Endodermal cell (in vitro differentiated cells): ENCODE results near the gene TMEM119. TPM values are rescaled to one million over a fixed set of nuclear protein-coding genes. Genes with fewer than 3 reads are reported as not detected.

Experiments used
- DNase-seq: peaks from one replicate; pipeline ENCODE4 v3.0.0-alpha.2; 2017
- H3K27ac ChIP-seq: 2 replicates; pipeline ENCODE4 v1.5.1; 2013; ENCODE audit warnings: mild to moderate bottlenecking, low read depth, low read length, moderate library complexity
- H3K27me3 ChIP-seq: 2 replicates; pipeline ENCODE4 v1.6.1; 2013; ENCODE audit warnings: mild to moderate bottlenecking, low read length, moderate library complexity; ENCODE audit not compliant: insufficient read depth, control insufficient read depth, poor library complexity, severe bottlenecking
- H3K36me3 ChIP-seq: 2 replicates; pipeline ENCODE4 v1.7.0; 2013; ENCODE audit warnings: mild to moderate bottlenecking, low read length, moderate library complexity; ENCODE audit not compliant: control insufficient read depth, insufficient read depth
- H3K4me1 ChIP-seq: one replicate; pipeline ENCODE4 v1.7.0; 2013; ENCODE audit warnings: low read length; ENCODE audit not compliant: control insufficient read depth, insufficient read depth
- H3K4me3 ChIP-seq: 2 replicates; pipeline ENCODE4 v1.5.1; 2013; ENCODE audit warnings: mild to moderate bottlenecking, low read length, moderate library complexity
- H3K9ac ChIP-seq: 2 replicates; pipeline ENCODE4 v1.6.1; 2013; ENCODE audit warnings: mild to moderate bottlenecking, low read length, moderate library complexity; ENCODE audit not compliant: poor library complexity, severe bottlenecking; ENCODE audit errors: extremely low read depth
- H3K9me3 ChIP-seq: 2 replicates; pipeline ENCODE4 v1.6.1; 2013; ENCODE audit warnings: mild to moderate bottlenecking, low read length, moderate library complexity; ENCODE audit not compliant: control insufficient read depth
- H3K27ac Mint-ChIP-seq: 2 replicates; pipeline ENCODE4 v1.8.0; 2020; ENCODE audit warnings: mixed read lengths
- H3K27me3 Mint-ChIP-seq: 2 replicates; pipeline ENCODE4 v1.8.0; 2021; ENCODE audit warnings: mild to moderate bottlenecking, mixed read lengths; ENCODE audit not compliant: insufficient read depth
- H3K36me3 Mint-ChIP-seq: 2 replicates; pipeline ENCODE4 v1.8.0; 2020; ENCODE audit warnings: low read depth, mixed read lengths
- H3K4me1 Mint-ChIP-seq: 2 replicates; pipeline ENCODE4 v1.8.0; 2020; ENCODE audit warnings: mixed read lengths
- H3K4me3 Mint-ChIP-seq: 2 replicates; pipeline ENCODE4 v1.8.0; 2020; ENCODE audit warnings: mild to moderate bottlenecking, moderate library complexity, mixed read lengths
- H3K9me3 Mint-ChIP-seq: 2 replicates; pipeline ENCODE4 v1.8.0; 2020; ENCODE audit warnings: mild to moderate bottlenecking, mixed read lengths
- CTCF ChIP-seq: fragments of 200-600 bp; sonication (generic); conservative IDR thresholded peaks from 2 replicates; pipeline ENCODE4 v1.5.0; 2021; ENCODE audit warnings: antibody characterized with exemption, mild to moderate bottlenecking
- WGBS, 2 experiments: methylation state at CpG; one replicate each; pipeline versions ENCODE4 v1.1.5 to v1.1.7; 2013; ENCODE audit warnings: missing lambda C conversion rate in 2 of 2, mixed read lengths in 1 of 2; ENCODE audit not compliant: insufficient coverage in 1 of 2, insufficient read length in 1 of 2; 5-methylcytosine and 5-hydroxymethylcytosine counted together
- total RNA-seq, 2 donors: library from RNA; stranded (reverse); fragmentation: NEBNext Ultra II Directional in 1 of 2; extraction: Animal tissue kit (Norgen Biotek cat#: 25700) in 1 of 2; gene quantifications; 2 replicates in 1 of 2; 3 replicates in 1 of 2; pipeline ENCODE4 v1.2.1, GENCODE V29; 2021

TMEM119 gene
- total RNA-seq, 2 donors from 2014 or later: 0.11 to 0.15 TPM

GRCh38 chr12:108637222-108637971 lies 39.5 kb upstream of the TMEM119 start:
- H3K36me3 Mint-ChIP-seq: no peaks in the 10 kb centered on the region
- H3K4me1 Mint-ChIP-seq: peaks cover 16% of the 10 kb centered on the region
- H3K9me3 Mint-ChIP-seq: no peaks in the 10 kb centered on the region
- no peak for TF ChIP-seq CTCF
- Histone ChIP-seq H3K27ac (peak overlapping the region; percentile 99), H3K9ac (no peak overlapping the region), H3K4me3 (no peak overlapping the region), H3K36me3 (peaks cover 2% of the 10 kb centered on the region), H3K4me1 (peaks cover 12% of the 10 kb centered on the region), H3K9me3 (no peaks in the 10 kb centered on the region), H3K27me3 (no peaks in the 10 kb centered on the region)
- WGBS, 2 experiments: 75 to 93% methylated on average over 5 to 7 of the region's 7 CpGs
- H3K4me3 Mint-ChIP-seq: no peak overlapping the region
- no peaks in the 10 kb centered on the region for H3K27me3 Mint-ChIP-seq
- peak; percentile 61 for DNase-seq
- H3K27ac Mint-ChIP-seq: no peak overlapping the region

DNA sequence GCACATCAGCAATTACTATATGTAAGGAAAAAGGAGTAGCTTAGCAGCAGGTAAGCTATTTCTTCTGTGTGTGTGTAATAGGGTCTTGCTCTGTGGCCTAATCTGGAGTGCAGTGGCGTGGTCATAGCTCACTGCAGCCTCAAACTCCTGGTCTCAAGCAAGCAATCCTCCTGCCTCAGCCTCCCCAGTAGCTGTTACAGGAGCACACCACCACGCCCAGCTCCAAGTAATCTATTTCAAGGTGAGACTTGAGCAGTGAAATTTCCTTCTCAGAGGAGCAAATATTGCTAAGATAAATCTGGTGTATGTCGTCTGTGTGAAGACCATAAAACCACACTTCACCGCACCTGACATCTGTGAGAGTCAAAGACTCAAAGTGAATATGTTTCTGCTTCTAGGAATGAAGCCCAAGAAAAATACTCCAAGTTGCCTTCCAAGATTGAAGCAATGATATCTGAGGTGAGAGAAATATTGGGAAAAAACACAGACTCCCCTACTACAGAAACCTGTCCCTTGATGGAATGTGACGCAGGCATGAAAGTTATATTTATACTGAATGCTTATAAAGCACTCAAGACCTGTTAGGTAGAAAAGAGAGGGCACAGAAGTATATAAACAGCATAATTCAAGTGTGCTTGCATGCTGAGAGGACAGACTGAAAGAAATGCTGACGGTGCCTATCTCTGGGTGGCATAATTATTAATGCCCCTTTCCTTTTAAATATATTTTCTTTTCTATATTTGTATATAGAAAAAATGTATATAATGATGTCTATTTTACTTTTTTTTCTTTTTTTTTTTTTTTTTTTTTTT lies 38.3 kb upstream of the TMEM119 start:
- H3K9me3 ChIP-seq: no peaks in the 10 kb centered on the region
- no peaks in the 10 kb centered on the region for H3K36me3 ChIP-seq
- WGBS, 2 experiments: 90 to 91% methylated on average over 4 to 5 of the region's 6 CpGs
- H3K36me3 Mint-ChIP-seq: no peaks in the 10 kb centered on the region
- no peak overlapping the region for H3K4me3 Mint-ChIP-seq
- H3K9me3 Mint-ChIP-seq: no peaks in the 10 kb centered on the region
- no peak for TF ChIP-seq CTCF
- no peak for DNase-seq
- no peak overlapping the region for H3K27ac Mint-ChIP-seq
- no peaks in the 10 kb centered on the region for H3K27me3 Mint-ChIP-seq
- H3K9ac ChIP-seq: no peak overlapping the region
- no peaks in the 10 kb centered on the region for H3K27me3 ChIP-seq
- peaks cover 12% of the 10 kb centered on the region for H3K4me1 ChIP-seq
- H3K4me3 ChIP-seq: no peak overlapping the region
- H3K4me1 Mint-ChIP-seq: peaks cover 16% of the 10 kb centered on the region
- H3K27ac ChIP-seq: no peak overlapping the region

- no peaks in the 10 kb centered on the region for H3K27me3 Mint-ChIP-seq
- H3K27me3 ChIP-seq: no peaks in the 10 kb centered on the region
- peak overlapping the region; percentile 4 for H3K27ac ChIP-seq
- no peaks in the 10 kb centered on the region for H3K36me3 Mint-ChIP-seq
- H3K4me3 ChIP-seq: no peak overlapping the region
- H3K4me3 Mint-ChIP-seq: no peak overlapping the region
- WGBS, 2 experiments: 61 to 73% methylated on average over 8 to 15 of the region's 15 CpGs
- peak; percentile 75 for DNase-seq
- no peak overlapping the region for H3K9ac ChIP-seq
- peaks cover 16% of the 10 kb centered on the region for H3K4me1 Mint-ChIP-seq
- H3K9me3 ChIP-seq: no peaks in the 10 kb centered on the region
- no peaks in the 10 kb centered on the region for H3K9me3 Mint-ChIP-seq
- peaks cover 12% of the 10 kb centered on the region for H3K4me1 ChIP-seq
- TF ChIP-seq CTCF: no peak
- H3K36me3 ChIP-seq: no peaks in the 10 kb centered on the region
- no peak overlapping the region for H3K27ac Mint-ChIP-seq
These were observed 37.5 kb upstream of the TMEM119 start for GRCh38 chr12:108635201-108635996.
